Activated CD4-positive, CD25-positive, alpha-beta regulatory T cell treated with anti-CD3 and anti-CD28 coated beads, Interleukin-2, amount 50 U/mL, for 16 hours (primary cell): ENCODE data around the gene CCDC30.
A peak's percentile ranks its signal among the peaks of the same experiment; 100 is the strongest.
"Not testable (repeated sequence)": the region's sequence is repeated elsewhere in the genome, so short reads cannot be mapped to it uniquely, and the experiment has no call there.

Source experiments
- DNase-seq: peaks from one replicate; pipeline ENCODE4 v3.0.0-alpha.2; 2020; ENCODE audit warnings: low read depth, low spot score

Gene CCDC30

GRCh38 chr1:42657201-42657600, 194.1 kb downstream of the CCDC30 start:
- DNase-seq: no peak

- DNase-seq: peak; percentile 85
These were observed 195.1 kb downstream of the CCDC30 start, which contains the start of gene PPIH for GRCh38 chr1:42657981-42658876. Gene PPIH, plus strand, starts transcription at chr1:42658423. Its CDS starts 24 bp downstream, at chr1:42658447.

- DNase-seq: no peak
These were observed 195.8 kb downstream of the CCDC30 start for GRCh38 chr1:42658877-42659337.

- no peak for DNase-seq
These were observed 197.9 kb downstream of the CCDC30 start for GRCh38 chr1:42660907-42661500.

GRCh38 chr1:42669936-42670335, 206.8 kb downstream of the CCDC30 start:
- no peak for DNase-seq

GRCh38 chr1:42670425-42670824, 207.3 kb downstream of the CCDC30 start:
- no peak for DNase-seq

- DNase-seq: no peak
These were observed 211.1 kb downstream of the CCDC30 start for GRCh38 chr1:42674214-42674613.

- DNase-seq: no peak
These were observed 211.6 kb downstream of the CCDC30 start for GRCh38 chr1:42674682-42675081.

- DNase-seq: no peak
These were observed 212.4 kb downstream of the CCDC30 start for GRCh38 chr1:42675467-42675866.

- no peak for DNase-seq
These were observed 213.5 kb downstream of the CCDC30 start for GRCh38 chr1:42676534-42677087.

- DNase-seq: no peak
These were observed 216.4 kb downstream of the CCDC30 start for GRCh38 chr1:42679364-42679983.

- DNase-seq: no peak
These were observed 217.0 kb downstream of the CCDC30 start for GRCh38 chr1:42680055-42680454.

GRCh38 chr1:42680921-42681683, 218.0 kb downstream of the CCDC30 start:
- DNase-seq: no peak

GRCh38 chr1:42681741-42682483, 218.8 kb downstream of the CCDC30 start, which contains the start of gene YBX1:
Gene YBX1, plus strand, starts transcription at chr1:42682418. Its CDS starts 148 bp downstream, at chr1:42682566.
- DNase-seq: peak; percentile 89

- not testable (repeated sequence) for DNase-seq
These were observed 219.3 kb downstream of the CCDC30 start for GRCh38 chr1:42682484-42682738.

GRCh38 chr1:42682739-42683531, 219.8 kb downstream of the CCDC30 start:
- DNase-seq: peak; percentile 28

- DNase-seq: no peak
These were observed 221.1 kb downstream of the CCDC30 start for GRCh38 chr1:42684139-42684538.

- no peak for DNase-seq
These were observed 223.3 kb downstream of the CCDC30 start for GRCh38 chr1:42686418-42686817.

- DNase-seq: no peak
These were observed 226.8 kb downstream of the CCDC30 start for GRCh38 chr1:42689912-42690311.
